HCT116 (cell line): ENCODE results near the gene CRTC1.

Source experiments
- POLR2A ChIP-seq: IDR thresholded peaks from 2 replicates; pipeline ENCODE4 v1.7.0; 2011; ENCODE audit warnings: borderline replicate concordance; ENCODE audit not compliant: insufficient read depth, insufficient read length; ENCODE audit errors: extremely low read depth
- POLR2AphosphoS5 ChIP-seq: IDR thresholded peaks from 2 replicates; pipeline ENCODE4 v1.6.1; 2011; ENCODE audit warnings: mild to moderate bottlenecking, low read depth, low read length, moderate library complexity
- SP1 ChIP-seq: IDR thresholded peaks from 2 replicates; pipeline ENCODE4 v1.6.1; 2012; ENCODE audit warnings: low read depth

DNA sequence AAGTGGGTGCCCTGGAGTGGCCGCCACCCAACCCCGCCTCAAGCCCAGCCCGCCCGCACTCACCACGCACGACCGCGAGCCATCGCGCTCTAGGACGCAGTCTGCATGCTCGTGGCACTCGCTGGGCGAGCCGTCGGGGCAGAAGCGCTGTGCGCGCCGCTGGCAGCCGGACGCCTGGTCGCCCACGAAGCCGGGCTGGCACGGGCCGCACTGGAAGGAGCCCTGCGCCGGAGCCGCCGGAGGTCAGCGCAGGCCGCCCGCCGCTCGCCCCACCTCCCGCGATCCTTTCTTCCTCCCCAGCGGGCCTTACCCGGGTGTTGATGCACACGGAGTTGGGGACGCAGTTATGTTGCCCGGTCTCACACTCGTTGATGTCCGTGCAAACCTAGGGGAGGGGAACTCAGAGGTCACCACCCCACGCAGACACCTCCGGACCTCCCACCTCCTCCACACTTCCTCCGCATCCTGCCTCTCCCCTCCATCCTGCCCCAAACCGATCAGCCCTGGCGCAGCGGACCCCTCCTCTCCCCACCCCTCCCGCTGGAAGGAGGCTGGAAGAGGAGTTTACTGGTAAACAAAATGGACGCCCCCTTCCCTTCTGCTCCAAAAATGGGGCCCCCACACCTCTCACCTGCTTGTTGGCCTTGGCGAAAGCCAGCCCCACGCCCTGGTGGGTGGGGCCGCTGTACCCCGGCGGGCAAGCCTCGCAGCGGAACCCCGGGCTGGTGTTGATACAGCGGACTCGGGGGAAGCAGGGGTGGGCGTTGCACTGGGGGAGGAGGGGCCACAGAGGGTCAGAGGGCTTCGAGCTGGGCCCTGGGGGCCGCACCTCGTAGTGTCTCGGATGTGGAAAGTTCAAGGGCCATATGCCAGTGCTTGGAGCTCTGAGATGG lies 105.3 kb downstream of the CRTC1 start:
- no peak for TF ChIP-seq SP1
- no peak for TF ChIP-seq POLR2AphosphoS5
- no peak for TF ChIP-seq POLR2A
